Activated CD4-positive, CD25-positive, alpha-beta regulatory T cell treated with anti-CD3 and anti-CD28 coated beads, Interleukin-2, amount 50 U/mL, for 72 hours (primary cell): ENCODE measurements around the gene EMILIN3.
"Not testable (repeated sequence)": the region's sequence is repeated elsewhere in the genome, so short reads cannot be mapped to it uniquely, and the experiment has no call there.

ENCODE experiments used
- DNase-seq: peaks from one replicate; pipeline ENCODE4 v3.0.0; 2021

The EMILIN3 gene

GRCh38 chr20:41314386-41314785, 52.2 kb downstream of the EMILIN3 start:
- DNase-seq, result no peak

- not testable (repeated sequence) for DNase-seq
Measured at GRCh38 chr20:41312009-41312408, 54.6 kb downstream of the EMILIN3 start.
